Adrenal gland (tissue), 5 donors: Measurements from ENCODE around the gene HDLBP.

Experiments used
- CTCF ChIP-seq, 6 experiments: fragments of 450-650 bp in 4 of 6; fragments of 200-600 bp in 2 of 6; sonication (generic) in 1 of 6; IDR thresholded peaks; 1 replicate in 5 of 6; 2 replicates in 1 of 6; pipeline versions ENCODE4 v1.5.1 to v1.8.0; 2016 to 2021; ENCODE audit warnings: antibody characterized with exemption in 6 of 6, mild to moderate bottlenecking in 2 of 6, moderate library complexity in 1 of 6
- POLR2A ChIP-seq, 2 donors: fragments of 450-650 bp; IDR thresholded peaks; one replicate each; pipeline ENCODE4 v1.6.1; 2017; ENCODE audit warnings: antibody characterized with exemption in 2 of 2, mild to moderate bottlenecking in 2 of 2, moderate library complexity in 1 of 2
- donor health status: DM: no; HTN: no; CAD: no.

GRCh38 chr2:241239552-241240202 is 75.8 kb downstream of the HDLBP start:
- no peak for TF ChIP-seq POLR2A (IDR thresholded peaks at IDR 0.05)
- no peak for TF ChIP-seq CTCF (IDR thresholded peaks at IDR 0.05)
